ENCODE data around the gene BCORL1.

Gene BCORL1

DNA sequence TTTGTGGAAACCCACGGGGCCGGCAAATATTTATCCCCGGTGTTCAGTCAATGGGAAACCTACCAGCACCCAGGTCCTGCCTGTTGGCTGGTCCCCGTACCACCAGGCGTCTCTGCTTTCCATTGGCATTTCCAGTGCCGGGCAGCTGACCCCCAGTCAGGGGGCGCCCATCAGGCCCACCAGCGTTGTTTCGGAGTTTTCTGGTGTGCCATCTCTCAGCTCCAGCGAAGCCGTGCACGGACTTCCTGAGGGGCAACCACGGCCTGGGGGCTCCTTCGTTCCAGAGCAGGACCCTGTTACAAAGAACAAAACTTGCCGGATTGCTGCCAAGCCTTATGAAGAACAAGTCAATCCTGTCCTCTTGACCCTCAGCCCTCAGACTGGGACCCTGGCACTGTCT, 32.7 kb downstream of the BCORL1 start:
- DNase-seq = no peak

DNA sequence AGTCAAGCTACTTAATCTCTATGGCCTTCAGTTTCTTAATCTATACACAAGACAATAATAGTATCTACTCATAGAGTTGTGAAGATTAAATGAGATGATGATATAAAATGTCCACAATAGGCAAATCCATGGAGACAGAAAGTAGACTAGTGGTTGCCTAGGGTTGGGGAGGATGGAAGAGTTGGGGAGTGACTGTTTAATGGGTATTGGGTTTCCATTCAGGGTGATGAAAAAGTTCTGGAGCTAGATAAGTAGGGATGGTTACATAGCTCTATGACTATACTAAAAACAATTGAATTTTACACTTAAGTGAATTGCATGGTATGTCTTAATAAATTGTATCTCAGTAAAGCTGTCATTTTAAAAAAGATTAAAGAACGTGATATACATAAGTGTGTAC, 35.7 kb downstream of the BCORL1 start:
- no peak for DNase-seq

DNA sequence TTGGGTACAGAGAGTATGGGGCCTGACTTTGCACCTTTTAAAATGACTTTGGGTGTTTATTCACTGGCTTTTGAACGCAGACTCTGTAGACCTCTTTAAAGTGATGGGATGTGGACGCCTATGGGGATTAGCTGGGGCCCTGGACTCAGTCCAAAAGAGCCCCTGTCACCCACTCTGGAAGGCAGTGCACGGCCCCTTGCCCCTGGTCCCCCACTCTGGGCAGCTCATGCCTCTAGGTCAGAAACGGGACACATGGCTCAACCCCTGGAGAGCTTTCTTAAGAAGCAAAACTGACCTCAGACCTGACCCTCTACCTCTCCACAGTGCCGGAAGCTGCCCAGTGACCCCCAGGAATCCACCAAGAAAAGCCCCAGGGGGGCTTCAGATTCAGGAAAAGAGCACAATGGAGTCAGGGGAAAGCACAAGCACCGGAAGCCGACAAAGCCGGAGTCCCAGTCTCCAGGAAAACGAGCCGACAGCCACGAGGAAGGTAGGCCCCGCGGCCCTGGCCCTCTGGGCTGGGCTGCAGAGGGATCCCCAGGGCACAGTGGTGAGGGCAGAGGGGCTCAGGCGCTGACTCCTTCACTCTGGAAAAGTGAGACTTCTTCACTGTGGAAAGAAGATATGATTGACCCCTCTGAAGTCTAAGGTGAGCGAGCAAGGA, 38.4 kb downstream of the BCORL1 start:
- no peak for DNase-seq

DNA sequence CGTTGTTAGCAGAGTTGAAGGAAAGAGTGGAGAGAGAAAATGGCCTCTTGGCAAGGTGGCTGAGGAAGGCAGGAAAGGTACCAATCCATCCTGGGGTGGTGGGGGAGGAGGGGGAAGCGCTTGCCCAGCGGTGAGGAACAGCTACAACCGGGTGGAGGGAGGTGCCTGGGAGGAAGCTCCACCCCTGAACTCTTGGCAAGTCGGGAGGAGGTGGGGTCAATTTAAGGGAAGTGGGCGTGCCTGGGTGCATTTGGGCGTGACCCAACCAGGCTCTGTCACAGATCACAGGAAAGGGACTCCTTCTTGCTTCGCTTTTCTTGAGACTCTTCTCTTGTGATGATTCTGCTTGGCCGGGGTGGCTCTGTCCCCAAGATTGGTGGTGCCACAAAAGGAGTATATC, 41.7 kb downstream of the BCORL1 start:
- DNase-seq = no peak

DNA sequence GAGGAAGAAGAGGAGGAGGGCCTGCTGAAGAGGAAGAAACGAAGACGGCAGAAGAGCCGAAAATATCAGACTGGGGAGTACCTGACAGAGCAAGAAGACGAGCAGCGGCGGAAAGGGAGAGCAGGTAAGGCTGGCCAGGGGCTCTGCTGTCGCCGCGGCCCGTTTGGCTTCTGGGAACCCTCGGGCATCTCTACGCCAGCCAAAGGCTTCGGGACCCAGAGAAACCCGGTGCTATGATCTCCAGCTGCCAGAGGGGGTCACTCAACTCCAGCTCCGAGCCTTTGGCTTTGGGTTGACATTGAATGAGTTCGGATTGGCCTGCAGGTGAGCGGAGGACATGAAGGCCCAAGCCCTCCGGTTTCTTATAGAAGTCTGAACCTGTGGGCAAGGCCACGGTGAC, 42.8 kb downstream of the BCORL1 start:
- no peak for DNase-seq

DNA sequence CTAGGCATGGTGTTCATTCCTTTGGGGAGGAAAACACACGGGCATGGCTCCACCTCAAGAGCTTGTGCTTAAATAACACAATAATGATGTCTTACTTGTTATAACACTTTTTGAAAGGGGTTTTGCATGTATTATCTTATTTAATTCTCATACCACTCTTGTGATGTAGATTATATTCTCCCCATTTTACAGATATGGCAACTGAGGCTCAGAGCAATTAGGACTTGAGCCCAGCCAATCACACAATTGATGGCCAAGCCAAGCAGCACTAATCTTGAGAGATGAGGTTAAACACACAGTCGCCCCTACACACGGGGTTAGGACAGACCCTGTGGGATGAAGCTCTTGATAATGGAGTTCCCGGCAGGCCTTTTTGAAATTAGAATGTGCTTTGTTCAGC, 45.1 kb downstream of the BCORL1 start:
- DNase-seq = no peak

DNA sequence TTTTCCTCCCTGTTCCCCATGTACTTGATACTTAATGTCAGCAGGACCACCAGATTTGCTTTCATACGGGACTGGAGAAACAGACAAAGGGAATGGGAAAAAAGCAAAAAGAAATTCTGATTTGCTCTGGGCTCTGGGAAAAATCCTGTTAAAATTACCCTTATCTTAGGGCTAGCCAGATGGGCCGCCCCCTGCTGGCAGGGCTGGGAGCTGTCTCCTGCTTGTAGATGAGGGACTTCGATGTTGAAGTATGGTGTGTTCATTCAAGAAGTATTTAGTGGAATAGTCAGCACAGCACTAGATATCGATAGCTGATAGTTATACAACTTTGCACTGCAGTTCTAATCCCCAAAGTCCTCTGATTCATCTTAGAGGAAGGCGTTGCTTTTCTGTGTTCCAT, 45.8 kb downstream of the BCORL1 start:
- no peak for DNase-seq

DNA sequence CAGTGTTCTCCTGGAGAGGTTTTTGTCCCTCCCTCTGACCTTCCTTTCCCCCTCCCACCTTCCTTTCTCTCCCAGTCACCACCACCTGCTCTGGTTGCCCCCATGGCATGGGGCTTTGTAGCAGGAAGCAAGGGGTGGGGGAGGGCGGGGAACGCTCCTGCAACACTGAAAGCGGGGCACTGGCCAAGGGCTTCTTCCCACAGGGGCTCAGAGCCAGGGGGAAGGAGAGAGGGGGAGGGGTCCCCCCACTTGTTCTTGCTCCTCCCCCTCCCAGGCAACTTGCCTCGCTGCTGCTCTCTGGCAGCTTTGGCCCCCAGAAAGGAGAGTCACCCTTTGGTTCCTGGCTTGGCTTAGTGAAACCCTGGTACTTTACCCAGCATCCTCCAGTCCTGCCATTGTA, 48.4 kb downstream of the BCORL1 start:
- no peak for DNase-seq

DNA sequence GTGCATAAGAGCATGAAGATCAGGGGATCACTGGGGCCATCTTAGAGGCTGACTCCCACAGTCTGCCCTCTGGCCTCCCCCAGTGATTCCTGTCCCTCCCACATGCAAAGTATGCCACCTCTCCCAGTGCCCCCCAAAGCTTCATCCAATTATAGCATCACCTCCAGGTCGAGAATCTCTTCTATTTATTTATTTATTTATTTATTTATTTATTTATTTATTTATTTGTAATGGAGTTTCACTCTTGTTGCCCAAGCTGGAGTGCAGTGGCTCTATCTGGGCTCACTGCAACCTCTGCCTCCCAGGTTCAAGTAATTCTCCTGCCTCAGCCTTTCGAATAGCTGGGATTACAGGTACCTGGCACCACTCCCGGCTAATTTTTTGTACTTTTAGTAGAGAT, 50.1 kb downstream of the BCORL1 start:
- no peak for DNase-seq

DNA sequence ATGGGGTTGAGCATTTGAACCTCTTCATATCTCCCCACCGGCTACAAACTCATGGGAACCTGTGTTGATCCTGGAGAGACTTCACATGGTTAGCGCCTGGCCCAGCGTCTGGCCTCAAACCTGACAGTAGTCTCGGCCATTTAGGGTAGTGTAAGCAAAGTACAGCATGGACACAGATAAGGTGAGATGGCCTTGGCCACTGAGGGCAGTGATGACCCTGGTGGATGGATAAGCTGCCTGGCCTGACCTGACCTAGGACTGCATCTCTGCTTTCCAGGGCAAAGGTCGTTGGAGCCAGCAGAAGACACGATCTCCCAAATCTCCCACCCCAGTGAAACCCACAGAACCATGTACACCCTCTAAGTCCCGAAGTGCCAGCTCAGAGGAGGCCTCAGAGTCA, 51.7 kb downstream of the BCORL1 start:
- no peak for DNase-seq

DNA sequence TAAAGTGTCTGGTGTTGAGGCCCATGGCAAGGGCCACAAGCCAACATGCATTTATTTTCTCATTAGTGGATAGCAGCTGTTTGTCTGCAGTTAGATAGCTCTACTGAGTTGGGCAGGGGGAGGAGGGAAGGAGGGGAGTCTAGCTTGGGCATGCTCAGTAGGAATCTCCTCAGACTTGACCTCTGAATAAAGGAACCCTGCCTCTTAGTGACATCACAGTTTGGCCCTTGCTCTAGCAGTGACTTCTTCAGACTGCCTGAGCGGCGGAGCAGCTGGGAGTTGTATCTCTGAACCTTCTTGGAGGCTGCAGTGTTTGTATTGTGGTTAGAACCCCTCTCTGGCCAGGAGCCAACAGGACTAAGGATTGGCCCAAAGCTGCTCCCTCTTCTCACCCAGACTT, 57.4 kb downstream of the BCORL1 start:
- no peak for DNase-seq

DNA sequence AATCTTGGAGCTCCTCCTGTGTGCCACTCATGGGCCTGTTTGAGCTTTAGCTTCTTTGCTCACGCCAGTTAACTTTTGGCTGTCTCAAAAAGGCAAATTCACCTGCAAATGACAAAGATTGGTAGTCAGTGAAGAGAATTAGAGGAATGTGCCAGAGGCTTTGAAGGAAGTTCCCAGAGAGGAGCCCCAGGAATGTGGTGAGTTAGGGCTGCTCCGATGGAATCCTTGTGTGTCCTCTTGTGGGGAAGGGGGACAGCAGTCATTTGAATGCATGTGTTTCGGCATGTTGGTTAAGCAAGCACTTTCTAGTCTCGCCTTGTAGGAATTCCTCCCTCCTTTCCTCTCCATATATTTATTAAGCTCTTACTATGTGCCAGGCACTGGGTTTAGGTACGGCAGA, 65.0 kb downstream of the BCORL1 start:
- DNase-seq = no peak

DNA sequence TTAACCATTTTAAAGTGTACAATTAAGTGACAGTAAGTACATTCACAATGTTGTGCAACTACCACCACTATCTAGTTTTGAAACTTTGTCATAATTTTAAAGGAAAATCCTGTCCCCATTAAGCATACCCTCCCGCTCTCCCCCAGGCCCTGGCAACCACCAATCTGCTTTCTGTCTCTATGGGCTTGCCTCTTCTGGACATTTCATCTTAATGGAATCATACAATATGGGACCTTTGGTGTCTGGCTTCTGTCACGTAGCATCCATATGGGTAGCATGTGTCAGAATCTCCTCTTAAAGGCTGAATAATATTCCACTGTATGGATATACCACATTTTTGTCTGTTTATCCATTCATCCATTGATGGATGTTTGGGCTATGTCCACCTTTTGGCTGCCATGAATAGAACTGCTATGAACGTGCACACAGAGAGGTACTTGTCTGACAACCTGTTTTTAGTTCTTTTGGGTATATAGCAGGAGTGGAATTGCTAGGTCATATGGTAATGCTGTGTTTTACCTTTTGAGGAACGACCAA, 66.3 kb downstream of the BCORL1 start:
- DNase-seq = no peak

DNA sequence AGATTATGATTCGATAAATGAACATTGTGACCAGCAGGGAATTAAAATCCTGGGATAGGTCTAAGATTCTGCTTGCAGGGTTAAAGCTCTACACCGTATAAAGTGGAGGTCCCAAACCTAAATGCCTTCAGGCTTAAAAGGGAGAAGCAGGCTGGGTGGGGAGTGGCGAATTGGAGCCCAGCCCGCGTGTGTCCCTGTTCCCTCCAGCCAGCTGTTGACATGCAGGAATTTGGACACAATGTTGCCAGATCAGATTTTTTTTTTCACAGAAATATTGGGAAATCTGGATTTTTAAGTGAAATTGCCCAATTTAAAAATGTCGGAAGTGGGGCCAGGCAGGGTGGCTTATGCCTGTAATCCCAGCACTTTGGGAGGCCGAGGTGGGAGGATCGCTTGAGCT, 67.4 kb downstream of the BCORL1 start:
- no peak for DNase-seq

DNA sequence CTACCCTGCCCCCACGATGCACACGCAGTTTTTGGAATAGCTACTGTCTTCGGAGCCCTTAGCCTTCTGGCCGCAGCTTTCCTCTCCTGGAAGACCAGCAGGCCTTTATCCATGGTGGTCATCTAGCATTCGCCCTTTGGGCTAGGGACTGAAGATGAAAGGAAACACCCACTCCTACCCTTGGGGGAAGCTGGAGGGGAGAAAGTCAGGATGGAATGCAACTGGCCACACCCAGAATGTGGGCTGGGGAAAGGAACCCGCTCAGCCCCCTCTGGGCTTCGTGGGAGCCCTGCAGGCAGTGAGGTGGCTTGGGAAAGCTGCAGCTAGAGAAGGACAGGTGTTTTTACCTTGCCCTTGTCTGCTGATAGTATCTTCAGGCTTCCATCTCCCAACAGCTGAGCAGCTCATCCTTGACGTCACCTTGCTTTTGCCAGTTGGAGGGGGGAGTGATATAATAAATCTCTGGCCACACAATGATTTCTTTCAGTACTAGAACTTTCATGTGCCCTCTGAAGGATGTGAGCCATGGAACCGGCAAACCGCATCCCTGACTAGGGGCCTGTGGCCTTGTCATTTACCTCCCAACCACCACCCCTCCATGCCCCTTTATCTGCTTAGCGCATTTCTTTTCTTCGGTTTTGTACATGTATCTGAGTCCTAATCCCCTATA, 68.9 kb downstream of the BCORL1 start:
- no peak for DNase-seq

DNA sequence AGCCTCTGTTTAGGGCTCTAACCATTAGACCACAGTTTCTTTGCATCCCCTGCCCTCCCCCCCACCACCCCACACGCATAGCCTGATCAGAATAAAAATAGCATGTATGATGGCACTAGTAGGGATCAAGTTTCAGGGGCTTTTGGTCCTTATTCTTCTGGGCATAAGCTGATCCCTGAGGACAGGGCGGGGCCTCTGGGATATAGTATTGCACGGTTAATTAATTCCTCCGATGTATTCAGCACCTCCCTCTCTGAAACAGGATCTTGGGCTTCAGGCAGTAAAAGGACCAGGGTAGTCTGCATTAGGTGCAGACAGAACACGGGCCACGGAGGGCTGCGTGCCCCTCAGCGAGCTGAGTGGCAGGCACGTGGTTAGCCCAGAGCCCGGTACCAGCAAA, 70.8 kb downstream of the BCORL1 start:
- no peak for DNase-seq

DNA sequence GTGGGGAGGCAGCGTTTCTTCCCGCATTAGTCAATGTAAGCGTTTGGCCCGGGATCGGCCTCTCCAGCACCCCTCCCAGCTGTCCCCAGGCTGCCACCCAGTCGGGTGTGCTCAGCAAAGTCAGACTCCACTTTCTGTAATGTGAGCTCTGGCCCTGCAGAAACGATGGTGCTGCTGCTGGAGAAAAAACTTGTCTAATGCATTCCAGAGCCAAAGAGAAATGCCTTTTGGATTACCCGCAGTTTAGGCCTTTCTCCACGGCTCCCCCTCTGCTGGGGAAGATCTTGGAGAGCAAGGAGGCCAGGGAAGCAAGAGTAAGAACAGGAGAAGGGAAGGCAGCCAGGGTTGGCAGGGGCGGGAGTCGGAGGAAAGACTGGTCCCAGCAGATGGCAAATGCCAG, 72.7 kb downstream of the BCORL1 start:
- no peak for DNase-seq

DNA sequence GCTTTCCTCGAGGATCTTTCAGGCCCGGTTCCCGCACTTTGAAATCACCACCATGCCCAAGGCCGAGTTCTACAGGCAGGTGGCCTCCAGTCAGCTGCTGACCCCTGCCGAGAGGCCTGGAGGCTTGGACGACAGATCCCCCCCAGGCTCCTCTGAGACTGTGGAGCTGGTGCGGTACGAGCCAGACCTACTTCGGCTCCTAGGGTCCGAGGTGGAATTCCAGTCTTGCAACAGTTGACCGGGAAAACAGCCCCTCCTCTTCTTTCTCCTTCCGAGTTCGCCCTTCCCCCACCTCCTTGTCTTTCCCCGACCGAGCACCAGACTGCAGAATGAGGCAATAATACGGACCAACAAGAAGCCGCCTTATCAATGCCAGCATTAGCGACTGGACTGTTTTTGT, 73.5 kb downstream of the BCORL1 start:
- DNase-seq = no peak

DNA sequence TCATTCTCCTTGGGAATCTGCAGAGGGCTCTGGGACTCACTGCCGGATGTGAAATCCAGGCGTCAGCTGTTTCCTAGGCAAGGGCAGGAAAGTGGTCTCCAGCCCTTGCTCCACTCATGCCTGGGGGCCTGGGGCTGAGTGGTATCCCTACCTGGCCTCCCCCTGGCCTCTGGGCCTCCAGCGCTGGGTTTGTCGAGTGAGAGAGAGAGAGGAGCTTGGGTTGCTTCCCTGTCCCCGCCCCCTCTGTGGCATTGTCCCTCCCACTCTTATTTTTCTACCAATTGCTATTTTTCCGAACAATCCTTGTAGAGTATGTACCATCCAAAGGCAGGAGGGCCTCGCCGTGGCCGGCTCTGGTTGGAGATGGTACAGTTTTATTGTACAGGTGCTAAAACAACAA, 74.8 kb downstream of the BCORL1 start:
- DNase-seq = no peak

DNA sequence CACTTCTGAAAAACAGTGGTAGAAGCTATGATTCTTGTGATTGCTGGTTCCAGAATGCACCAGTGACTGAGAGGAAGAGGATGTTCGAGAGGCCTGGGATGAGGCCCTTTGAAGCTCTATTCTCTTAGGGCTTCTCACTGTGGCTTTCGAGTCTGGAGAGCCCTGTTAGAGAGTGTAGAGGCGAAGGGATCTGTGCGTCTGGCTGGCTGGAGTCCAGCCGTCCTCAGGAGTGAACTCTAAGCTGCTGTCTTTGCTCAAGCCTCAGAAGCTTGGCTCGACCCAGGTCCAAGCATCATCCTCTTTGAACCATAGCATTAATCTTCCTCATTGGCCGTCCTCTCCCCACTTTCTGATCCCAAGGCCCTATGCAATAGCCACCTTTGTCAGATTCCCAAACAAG, 76.2 kb downstream of the BCORL1 start:
- no peak for DNase-seq

DNA sequence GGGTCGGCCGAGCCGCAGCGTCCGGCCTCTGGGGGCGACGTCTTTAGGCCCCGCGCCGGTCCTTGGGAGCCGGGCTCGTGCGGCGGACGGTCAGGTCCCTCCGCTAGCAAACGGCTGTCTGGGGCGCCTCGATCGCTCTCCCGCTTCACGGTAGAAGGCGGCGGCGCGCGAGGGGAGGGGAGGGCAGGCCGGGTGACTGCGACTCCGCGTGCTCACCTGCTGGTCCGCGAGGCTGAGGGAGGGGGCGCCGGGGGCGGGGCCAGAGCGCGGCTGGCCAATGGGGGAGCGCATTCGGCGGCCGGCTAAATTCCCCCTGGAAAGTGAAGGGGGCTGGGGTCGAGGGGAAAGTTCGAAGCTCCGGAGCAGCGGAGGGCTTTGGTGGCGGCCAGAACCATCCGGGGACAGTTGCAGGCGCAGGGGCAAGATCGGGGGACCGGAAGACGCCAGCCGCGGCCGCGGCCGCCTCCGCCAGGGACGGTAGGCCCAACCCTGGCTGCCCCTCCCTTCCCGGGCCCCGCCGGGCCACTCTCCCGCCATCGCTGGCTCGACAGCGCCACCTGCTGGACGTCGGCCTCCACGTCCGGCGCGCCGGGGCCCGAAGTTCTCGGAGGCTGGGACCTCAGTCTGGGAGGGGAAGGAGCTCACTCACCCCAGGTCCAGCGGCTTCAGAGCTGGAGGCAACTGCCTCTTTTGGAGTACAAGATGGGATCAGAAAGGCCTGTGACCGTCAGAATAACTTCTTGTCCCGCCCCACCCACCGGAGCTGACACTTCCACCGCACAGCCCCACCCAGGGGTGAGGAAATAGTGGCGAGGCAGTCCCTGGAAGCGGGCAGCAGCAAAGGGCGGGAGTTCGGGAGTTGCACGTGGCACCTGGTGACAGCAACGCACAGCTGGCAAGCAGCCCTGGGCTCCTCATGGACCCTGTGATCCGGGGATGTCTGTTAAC, 78.0 kb downstream of the BCORL1 start:
- DNase-seq = peak; percentile 25

DNA sequence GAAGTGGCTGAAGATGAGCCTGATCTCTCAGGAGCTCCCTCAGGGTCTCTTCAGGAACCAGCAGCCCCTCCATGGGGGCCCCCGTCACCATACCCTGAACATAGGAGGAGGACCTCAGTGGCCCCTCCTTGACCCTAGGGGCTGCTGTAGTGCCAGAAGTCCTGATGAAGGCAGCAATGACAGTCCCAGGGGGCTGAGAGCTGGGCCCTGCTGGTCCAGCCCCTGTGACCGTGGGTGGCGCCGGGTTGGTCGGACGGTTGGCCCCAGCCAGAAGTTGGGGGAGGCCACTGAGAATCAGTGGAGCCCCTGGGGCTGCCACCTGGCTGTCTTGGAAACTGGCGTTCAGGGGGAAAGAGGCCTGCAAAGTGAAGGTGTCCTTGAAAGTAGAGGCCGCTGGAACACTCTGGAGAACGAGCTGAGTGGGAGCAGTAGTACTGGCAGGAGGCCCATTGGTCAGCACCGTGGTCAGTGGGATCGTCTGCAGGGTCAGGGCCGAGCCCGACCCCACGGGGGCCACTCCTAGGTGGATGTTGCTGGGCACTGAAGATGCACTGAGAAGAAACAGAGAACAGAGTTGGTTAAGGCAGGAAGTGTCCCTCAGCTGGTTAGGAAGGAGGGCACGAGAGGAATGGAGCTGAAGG, 84.7 kb downstream of the BCORL1 start:
- no peak for DNase-seq

All from NCI-H1048 (cell line).